ENCODE results near the gene SAA4. TPM values are rescaled to one million over a fixed set of nuclear protein-coding genes. Genes with fewer than 3 reads are reported as not detected.

The SAA4 gene
- total and polyA plus RNA-seq, 9 of the 15 experiments (the other 6 are each of a cell fraction or from before 2014, with no cell fraction given) = not detected

DNA sequence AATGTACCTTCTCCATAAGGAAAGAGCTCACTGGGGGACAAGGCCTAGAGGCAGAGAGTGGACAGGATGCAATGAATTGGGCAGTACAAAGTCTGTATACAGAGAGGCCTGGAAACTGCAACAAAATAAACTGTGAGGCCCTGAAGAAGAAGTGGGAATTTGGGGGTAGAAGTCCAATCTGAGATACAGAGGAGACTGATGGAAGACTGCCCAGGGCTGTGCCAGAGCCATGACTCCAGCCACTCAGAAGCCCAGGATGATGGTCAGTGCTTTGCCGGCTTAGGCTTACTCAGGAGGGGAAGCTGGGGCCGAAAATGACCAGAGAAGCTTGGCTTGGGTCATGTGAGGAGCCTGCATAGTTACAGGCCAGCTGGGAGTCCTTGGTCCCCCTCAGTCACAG lies 5.7 kb downstream of the SAA4 start:
- no peaks in the 10 kb centered on the region for H3K4me1 ChIP-seq (replicated peaks in 1 of 2; ENCODE audit: control insufficient read depth in 2 of 2, insufficient read depth in 2 of 2, low read length in 2 of 2)
- no TSS peak for BruUV-seq (replicated peaks)
- H3K27me3 ChIP-seq (ENCODE audit: control insufficient read depth in 2 of 2, insufficient read depth in 2 of 2, low read length in 2 of 2) = peaks cover 4 to 11% of the 10 kb centered on the region in 2 experiments; a peak in 3 of 5 replicates
- ATAC-seq (peak; percentile 34; the same call in 2 of the 3 replicates), DNase-seq (ENCODE audit: extremely low read depth in 1 of 4, low spot score in 3 of 4) (no peak), FAIRE-seq (no peak)
- no peaks in the 10 kb centered on the region for H4K20me1 ChIP-seq (replicated peaks; ENCODE audit: control insufficient read depth, insufficient read depth, low read length)
- POLR2A ChIA-PET = interaction anchor here (0.6 to 1.5 kb wide), 3 partner anchors 13 to 53 kb away, joined by 3 to 5 read pairs (median 3); no protein-coding TSS in a partner anchor
- H2AFZ ChIP-seq (ENCODE audit: low read depth, low read length) = no peak overlapping the region
- in situ Hi-C loops (cut with MboI) = no loop called here
- H3K9me3 ChIP-seq (replicated peaks; ENCODE audit: control insufficient read depth, insufficient read depth, low read depth, low read length) = no peaks in the 10 kb centered on the region
- no peaks in the 10 kb centered on the region for H3K9me1 ChIP-seq (ENCODE audit: control insufficient read depth, insufficient read depth, low read length)
- no peak overlapping the region for H3K27ac ChIP-seq (ENCODE audit: extremely low read depth, low read depth, low read length)
- H3K79me2 ChIP-seq (ENCODE audit: control insufficient read depth, insufficient read depth, low read length) = no peaks in the 10 kb centered on the region
- CTCF ChIA-PET (ENCODE audit: low intra/inter-chr PET ratio) = no interaction called here
- H3K36me3 ChIP-seq (ENCODE audit: control insufficient read depth, insufficient read depth, low read length) = no peaks in the 10 kb centered on the region
- intact Hi-C loops (cut with micrococcal nuclease) = loop anchor here (10.0 kb wide), 1 partner anchor 294 kb away; the partner anchor contains the start of gene TSG101
- WGBS (ENCODE audit: insufficient coverage, low coverage, missing lambda C conversion rate) = 10% methylated on average over 2 of the region's 2 CpGs
- H3K4me3 ChIP-seq = no peak overlapping the region
- no peak overlapping the region for H3K4me2 ChIP-seq (ENCODE audit: insufficient read depth, low read length)
- H3K9ac ChIP-seq (ENCODE audit: insufficient read depth in 1 of 2, low read depth in 2 of 2, low read length in 2 of 2) = no peak overlapping the region
- TF ChIP-seq, protein P1, sequence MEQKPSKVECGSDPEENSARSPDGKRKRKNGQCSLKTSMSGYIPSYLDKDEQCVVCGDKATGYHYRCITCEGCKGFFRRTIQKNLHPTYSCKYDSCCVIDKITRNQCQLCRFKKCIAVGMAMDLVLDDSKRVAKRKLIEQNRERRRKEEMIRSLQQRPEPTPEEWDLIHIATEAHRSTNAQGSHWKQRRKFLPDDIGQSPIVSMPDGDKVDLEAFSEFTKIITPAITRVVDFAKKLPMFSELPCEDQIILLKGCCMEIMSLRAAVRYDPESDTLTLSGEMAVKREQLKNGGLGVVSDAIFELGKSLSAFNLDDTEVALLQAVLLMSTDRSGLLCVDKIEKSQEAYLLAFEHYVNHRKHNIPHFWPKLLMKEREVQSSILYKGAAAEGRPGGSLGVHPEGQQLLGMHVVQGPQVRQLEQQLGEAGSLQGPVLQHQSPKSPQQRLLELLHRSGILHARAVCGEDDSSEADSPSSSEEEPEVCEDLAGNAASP (IDR thresholded peaks at IDR 0.05) = no peak
- TF ChIP-seq TCF7L2 (IDR thresholded peaks at IDR 0.05; ENCODE audit: low read depth, low read length) (no peak), HIVEP1 (CRISPR knock-in tag; IDR thresholded peaks at IDR 0.05) (no peak), CREBBP (IDR thresholded peaks at IDR 0.05; ENCODE audit: low read depth, low read length) (no peak), SNRNP70 (optimal IDR thresholded peaks at IDR 0.05; ENCODE audit: low read depth, low read length) (no peak), NR2C1 (IDR thresholded peaks at IDR 0.05) (no peak), NR2C1 (tag; IDR thresholded peaks at IDR 0.05) (no peak), IFI16 (CRISPR knock-in tag; IDR thresholded peaks at IDR 0.05) (no peak), MCM5 (IDR thresholded peaks at IDR 0.05; ENCODE audit: low read depth) (no peak), ZFX (CRISPR knock-in tag; IDR thresholded peaks at IDR 0.05) (no peak), GTF2E2 (tag; IDR thresholded peaks at IDR 0.05) (no peak), BCL6 (CRISPR knock-in tag; IDR thresholded peaks at IDR 0.05) (no peak), KLF6 (CRISPR knock-in tag; IDR thresholded peaks at IDR 0.05; ENCODE audit: borderline replicate concordance) (no peak), TRIM28 (IDR thresholded peaks at IDR 0.05) (no peak), ZNF431 (CRISPR knock-in tag; IDR thresholded peaks at IDR 0.05) (no peak), ELF1 (tag; IDR thresholded peaks at IDR 0.05) (no peak)
- TF ChIP-seq, protein P2, sequence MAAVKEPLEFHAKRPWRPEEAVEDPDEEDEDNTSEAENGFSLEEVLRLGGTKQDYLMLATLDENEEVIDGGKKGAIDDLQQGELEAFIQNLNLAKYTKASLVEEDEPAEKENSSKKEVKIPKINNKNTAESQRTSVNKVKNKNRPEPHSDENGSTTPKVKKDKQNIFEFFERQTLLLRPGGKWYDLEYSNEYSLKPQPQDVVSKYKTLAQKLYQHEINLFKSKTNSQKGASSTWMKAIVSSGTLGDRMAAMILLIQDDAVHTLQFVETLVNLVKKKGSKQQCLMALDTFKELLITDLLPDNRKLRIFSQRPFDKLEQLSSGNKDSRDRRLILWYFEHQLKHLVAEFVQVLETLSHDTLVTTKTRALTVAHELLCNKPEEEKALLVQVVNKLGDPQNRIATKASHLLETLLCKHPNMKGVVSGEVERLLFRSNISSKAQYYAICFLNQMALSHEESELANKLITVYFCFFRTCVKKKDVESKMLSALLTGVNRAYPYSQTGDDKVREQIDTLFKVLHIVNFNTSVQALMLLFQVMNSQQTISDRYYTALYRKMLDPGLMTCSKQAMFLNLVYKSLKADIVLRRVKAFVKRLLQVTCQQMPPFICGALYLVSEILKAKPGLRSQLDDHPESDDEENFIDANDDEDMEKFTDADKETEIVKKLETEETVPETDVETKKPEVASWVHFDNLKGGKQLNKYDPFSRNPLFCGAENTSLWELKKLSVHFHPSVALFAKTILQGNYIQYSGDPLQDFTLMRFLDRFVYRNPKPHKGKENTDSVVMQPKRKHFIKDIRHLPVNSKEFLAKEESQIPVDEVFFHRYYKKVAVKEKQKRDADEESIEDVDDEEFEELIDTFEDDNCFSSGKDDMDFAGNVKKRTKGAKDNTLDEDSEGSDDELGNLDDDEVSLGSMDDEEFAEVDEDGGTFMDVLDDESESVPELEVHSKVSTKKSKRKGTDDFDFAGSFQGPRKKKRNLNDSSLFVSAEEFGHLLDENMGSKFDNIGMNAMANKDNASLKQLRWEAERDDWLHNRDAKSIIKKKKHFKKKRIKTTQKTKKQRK (IDR thresholded peaks at IDR 0.05; ENCODE audit: borderline replicate concordance, low read depth, low read length) = no peak
- TF ChIP-seq, protein P3, sequence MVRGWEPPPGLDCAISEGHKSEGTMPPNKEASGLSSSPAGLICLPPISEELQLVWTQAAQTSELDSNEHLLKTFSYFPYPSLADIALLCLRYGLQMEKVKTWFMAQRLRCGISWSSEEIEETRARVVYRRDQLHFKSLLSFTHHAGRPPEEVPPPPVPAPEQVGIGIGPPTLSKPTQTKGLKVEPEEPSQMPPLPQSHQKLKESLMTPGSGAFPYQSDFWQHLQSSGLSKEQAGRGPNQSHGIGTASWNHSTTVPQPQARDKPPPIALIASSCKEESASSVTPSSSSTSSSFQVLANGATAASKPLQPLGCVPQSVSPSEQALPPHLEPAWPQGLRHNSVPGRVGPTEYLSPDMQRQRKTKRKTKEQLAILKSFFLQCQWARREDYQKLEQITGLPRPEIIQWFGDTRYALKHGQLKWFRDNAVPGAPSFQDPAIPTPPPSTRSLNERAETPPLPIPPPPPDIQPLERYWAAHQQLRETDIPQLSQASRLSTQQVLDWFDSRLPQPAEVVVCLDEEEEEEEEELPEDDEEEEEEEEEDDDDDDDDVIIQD (CRISPR knock-in tag; IDR thresholded peaks at IDR 0.05) = no peak

Data from K562 (cell line).